Loucy (cell line): ENCODE data around the gene DLGAP5.

Source experiments
- CTCF ChIP-seq: fragments of 200-600 bp; sonication (generic); conservative IDR thresholded peaks from 2 replicates; pipeline ENCODE4 v1.5.1; 2014; ENCODE audit warnings: mild to moderate bottlenecking, antibody characterized with exemption, low read length
- EZH2phosphoT487 ChIP-seq: fragments of 200-600 bp; IDR thresholded peaks from 2 replicates; pipeline ENCODE4 v1.6.1; 2018; ENCODE audit warnings: antibody characterized with exemption, mild to moderate bottlenecking, moderate library complexity, borderline replicate concordance

- TF ChIP-seq CTCF: no peak
- no peak for TF ChIP-seq EZH2phosphoT487
These were observed 34.3 kb downstream of the DLGAP5 start for GRCh38 chr14:55157080-55157479.
